H1 (cell line): Measurements from ENCODE around the gene SYMPK. TPM values are rescaled to one million over a fixed set of nuclear protein-coding genes. Genes with fewer than 3 reads are reported as not detected.

Experiments
- CTCF ChIA-PET: fragments of 300-600 bp; sonication (Branson Sonifier 250); formaldehyde crosslinking; loops from one replicate; lab custom pipeline; 2021; ENCODE audit not compliant: partially characterized antibody; lab: Charles Lee
- POLR2A ChIA-PET: fragments of 300-600 bp; sonication (Branson Sonifier 250); formaldehyde crosslinking; loops from one replicate; lab custom pipeline; 2021; ENCODE audit warnings: inconsistent platforms; ENCODE audit not compliant: partially characterized antibody; lab: Charles Lee
- DNase-seq, 2 experiments: peaks; one replicate each; pipeline versions ENCODE4 v3.0.0 to v3.0.0-alpha.2; 2010 to 2022; ENCODE audit warnings: low spot score in 2 of 2, low read depth in 1 of 2, mixed read lengths in 1 of 2
- FAIRE-seq: peaks from 2 replicates; lab custom pipeline; 2011; peaks lifted over from hg19 to GRCh38; lab: Jason Lieb, UNC
- H2AFZ ChIP-seq: 2 replicates; pipeline ENCODE4 v1.8.1; 2012; ENCODE audit warnings: low read length, inconsistent platforms
- H2AK5ac ChIP-seq: 2 replicates; pipeline ENCODE4 v1.6.1; 2013; ENCODE audit warnings: low read depth, low read length
- H2BK120ac ChIP-seq: replicated peaks from 2 replicates; pipeline ENCODE3; 2013; ENCODE audit warnings: low read depth, low read length, inconsistent platforms
- H2BK12ac ChIP-seq: 2 replicates; pipeline ENCODE4 v1.6.1; 2013; ENCODE audit warnings: low read depth, low read length
- H2BK15ac ChIP-seq: 2 replicates; pipeline ENCODE4 v1.6.1; 2013; ENCODE audit warnings: low read length
- H2BK20ac ChIP-seq: 2 replicates; pipeline ENCODE4 v1.6.1; 2013; ENCODE audit warnings: low read length
- H2BK5ac ChIP-seq: 2 replicates; pipeline ENCODE4 v1.6.1; 2013; ENCODE audit warnings: low read depth, low read length
- H3K14ac ChIP-seq: 2 replicates; pipeline ENCODE4 v1.6.1; 2013; ENCODE audit warnings: inconsistent platforms; ENCODE audit not compliant: insufficient read length
- H3K18ac ChIP-seq: 2 replicates; pipeline ENCODE4 v1.6.1; 2013; ENCODE audit warnings: low read length; ENCODE audit errors: extremely low read depth
- H3K23ac ChIP-seq: 2 replicates; pipeline ENCODE4 v1.6.1; 2013; ENCODE audit warnings: inconsistent platforms; ENCODE audit not compliant: insufficient read length
- H3K23me2 ChIP-seq: 2 replicates; pipeline ENCODE4 v1.6.1; 2013; ENCODE audit warnings: low read depth, low read length
- H3K27ac ChIP-seq: 2 replicates; pipeline ENCODE4 v1.6.1; 2011; ENCODE audit warnings: low read depth, low read length, inconsistent platforms
- H3K27me3 ChIP-seq, 4 experiments: replicated peaks in 1 of 4; 1 replicate in 1 of 4; 2 replicates in 3 of 4; pipeline versions ENCODE4 v1.6.1 to v1.8.1; 2011 to 2013; ENCODE audit warnings: low read length in 3 of 4, mild to moderate bottlenecking in 3 of 4, inconsistent platforms in 2 of 4, mixed read lengths in 2 of 4, moderate library complexity in 1 of 4; ENCODE audit not compliant: control insufficient read depth in 3 of 4, insufficient read depth in 3 of 4; ENCODE audit errors: extremely low read depth in 1 of 4
- H3K36me3 ChIP-seq, 4 experiments: 2 replicates each; pipeline versions ENCODE4 v1.6.1 to v1.8.1; 2011 to 2013; ENCODE audit warnings: mild to moderate bottlenecking in 4 of 4, low read length in 3 of 4, moderate library complexity in 2 of 4, control low read depth in 1 of 4, inconsistent platforms in 1 of 4; ENCODE audit not compliant: insufficient read depth in 4 of 4, control insufficient read depth in 2 of 4
- H3K4ac ChIP-seq: replicated peaks from 2 replicates; pipeline ENCODE3; 2013; ENCODE audit warnings: low read length, low read depth, mixed read lengths, inconsistent platforms; ENCODE audit not compliant: insufficient read length
- H3K4me1 ChIP-seq, 4 experiments: replicated peaks in 1 of 4; 1 replicate in 1 of 4; 2 replicates in 3 of 4; pipeline versions ENCODE4 v1.6.1 to v1.8.1; 2011 to 2013; ENCODE audit warnings: low read length in 3 of 4, inconsistent platforms in 2 of 4, mixed read lengths in 1 of 4; ENCODE audit not compliant: insufficient read depth in 4 of 4, control insufficient read depth in 3 of 4
- H3K4me2 ChIP-seq, 2 experiments: 2 replicates each; pipeline versions ENCODE4 v1.6.1 to v1.8.1; 2011 to 2013; ENCODE audit warnings: low read depth in 2 of 2, low read length in 2 of 2, control low read depth in 1 of 2, inconsistent platforms in 1 of 2, mild to moderate bottlenecking in 1 of 2; ENCODE audit not compliant: insufficient read depth in 1 of 2
- H3K4me3 ChIP-seq, 4 experiments: fragments of 200-600, 300-600 bp in 1 of 4; sonication (generic), shearing (Covaris generic), sonication (Bioruptor Twin) in 1 of 4; 2 replicates each; pipeline versions ENCODE4 v1.5.1 to v1.8.1; 2011 to 2016; ENCODE audit warnings: low read length in 4 of 4, low read depth in 3 of 4, control low read depth in 2 of 4, inconsistent platforms in 2 of 4, mild to moderate bottlenecking in 2 of 4, mixed read lengths in 1 of 4, moderate library complexity in 1 of 4; ENCODE audit not compliant: insufficient read depth in 2 of 4; ENCODE audit errors: extremely low read depth in 1 of 4
- H3K56ac ChIP-seq: replicated peaks from 2 replicates; pipeline ENCODE3; 2013; ENCODE audit warnings: low read depth, mild to moderate bottlenecking, mixed read lengths, low read length, inconsistent platforms; ENCODE audit not compliant: insufficient read length
- H3K79me1 ChIP-seq: 2 replicates; pipeline ENCODE4 v1.6.1; 2013; ENCODE audit warnings: low read depth, low read length, control low read depth
- H3K79me2 ChIP-seq, 2 experiments: 2 replicates each; pipeline versions ENCODE4 v1.6.1 to v1.8.1; 2012 to 2013; ENCODE audit warnings: low read length in 2 of 2, mild to moderate bottlenecking in 2 of 2, inconsistent platforms in 1 of 2; ENCODE audit not compliant: insufficient read depth in 2 of 2, control insufficient read depth in 1 of 2
- H3K9ac ChIP-seq, 4 experiments: replicated peaks in 1 of 4; 1 replicate in 1 of 4; 2 replicates in 3 of 4; pipeline versions ENCODE4 v1.6.1 to v1.8.1; 2011 to 2013; ENCODE audit warnings: low read depth in 3 of 4, low read length in 3 of 4, control low read depth in 2 of 4, mild to moderate bottlenecking in 2 of 4, moderate library complexity in 2 of 4, inconsistent platforms in 1 of 4; ENCODE audit errors: extremely low read depth in 1 of 4
- H3K9me3 ChIP-seq, 2 experiments: 2 replicates each; pipeline versions ENCODE4 v1.6.1 to v1.8.1; 2012 to 2013; ENCODE audit warnings: mild to moderate bottlenecking in 2 of 2, moderate library complexity in 2 of 2, control low read depth in 1 of 2, inconsistent platforms in 1 of 2, low read depth in 1 of 2, low read length in 1 of 2, mixed read lengths in 1 of 2; ENCODE audit not compliant: insufficient read depth in 2 of 2
- H4K20me1 ChIP-seq, 2 experiments: replicated peaks in 1 of 2; 2 replicates each; pipeline versions ENCODE3 to v1.8.1; 2011 to 2013; ENCODE audit warnings: inconsistent platforms in 2 of 2, low read length in 2 of 2, mild to moderate bottlenecking in 1 of 2; ENCODE audit not compliant: insufficient read depth in 2 of 2, control insufficient read depth in 1 of 2
- H4K5ac ChIP-seq: 2 replicates; pipeline ENCODE4 v1.6.1; 2013; ENCODE audit warnings: low read length, low read depth, mixed read lengths, inconsistent platforms; ENCODE audit not compliant: insufficient read length
- H4K8ac ChIP-seq: 2 replicates; pipeline ENCODE4 v1.8.0; 2013; ENCODE audit warnings: mild to moderate bottlenecking, moderate library complexity, low read length, inconsistent platforms; ENCODE audit not compliant: insufficient read depth; ENCODE audit errors: extremely low read depth
- H4K91ac ChIP-seq: replicated peaks from 2 replicates; pipeline ENCODE3; 2013; ENCODE audit warnings: low read length, mixed read lengths, inconsistent platforms; ENCODE audit not compliant: insufficient read length
- BCL11A ChIP-seq, 2 experiments: IDR thresholded peaks; one replicate each; pipeline ENCODE4 v1.6.1; 2011; ENCODE audit warnings: low read depth in 2 of 2, low read length in 2 of 2, mild to moderate bottlenecking in 2 of 2
- FOSL1 ChIP-seq: IDR thresholded peaks from 2 replicates; pipeline ENCODE4 v1.6.1; 2011; ENCODE audit warnings: mild to moderate bottlenecking, low read depth, low read length, moderate library complexity; ENCODE audit not compliant: insufficient read depth
- HDAC6 ChIP-seq: IDR thresholded peaks from one replicate; pipeline ENCODE4 v1.7.1; 2012; ENCODE audit warnings: low read depth, mild to moderate bottlenecking, inconsistent platforms, low read length, moderate library complexity
- JUND ChIP-seq: IDR thresholded peaks from 2 replicates; pipeline ENCODE4 v1.6.1; 2011; ENCODE audit warnings: mild to moderate bottlenecking, improper control_type of control experiment, low read length
- KDM5A ChIP-seq: fragments of 200-600 bp; IDR thresholded peaks from 2 replicates; pipeline ENCODE4 v1.7.1; 2012; ENCODE audit warnings: mild to moderate bottlenecking, low read length, inconsistent platforms, mixed read lengths
- NANOG ChIP-seq: IDR thresholded peaks from 2 replicates; pipeline ENCODE4 v1.6.1; 2011; ENCODE audit warnings: low read length, low read depth, mild to moderate bottlenecking, inconsistent platforms; ENCODE audit not compliant: insufficient read depth, poor library complexity, severe bottlenecking
- POLR2A ChIP-seq, 2 experiments: IDR thresholded peaks; 1 replicate in 1 of 2; 2 replicates in 1 of 2; pipeline ENCODE4 v1.6.1; 2011; ENCODE audit warnings: low read depth in 2 of 2, low read length in 2 of 2, mild to moderate bottlenecking in 2 of 2; ENCODE audit errors: control extremely low read depth in 1 of 2
- POLR2AphosphoS5 ChIP-seq: IDR thresholded peaks from 2 replicates; pipeline ENCODE4 v1.6.1; 2011; ENCODE audit warnings: low read depth, low read length
- SP1 ChIP-seq: IDR thresholded peaks from 2 replicates; pipeline ENCODE4 v1.6.1; 2011; ENCODE audit warnings: low read depth, low read length
- USF2 ChIP-seq: IDR thresholded peaks from 2 replicates; pipeline ENCODE4 v1.6.1; 2011; ENCODE audit warnings: low read length, improper control_type of control experiment
- ZNF274 ChIP-seq: IDR thresholded peaks from 2 replicates; pipeline ENCODE4 v1.7.0; 2012; ENCODE audit warnings: low read length, borderline replicate concordance; ENCODE audit errors: extremely low read depth
- WGBS, 2 experiments: shearing (Covaris generic) in 1 of 2; methylation state at CpG; one replicate each; pipeline versions ENCODE4 v1.1.6 to v1.1.7; 2013 to 2015; ENCODE audit warnings: low lambda C conversion rate in 2 of 2, mixed read lengths in 2 of 2, inconsistent platforms in 1 of 2, low coverage in 1 of 2, missing lambda C conversion rate in 1 of 2; ENCODE audit not compliant: insufficient replicate concordance in 2 of 2, insufficient coverage in 1 of 2, insufficient read length in 1 of 2; ENCODE audit errors: extremely low coverage in 1 of 2, missing lambda C conversion rate in 1 of 2; 5-methylcytosine and 5-hydroxymethylcytosine counted together
- polyA plus RNA-seq, 7 experiments: library from polyadenylated mRNA; depleted of rRNA in 3 of 7; stranded (reverse) in 5 of 7; unstranded in 2 of 7; fragments of >200 nt in 5 of 7; fragments of 200-250 nt in 2 of 7; gene quantifications; 1 replicate in 5 of 7; 2 replicates in 1 of 7; 4 replicates in 1 of 7; pipeline versions ENCODE4 v1.2.1 to v1.2.3, GENCODE V29; 2011 to 2013; ENCODE audit warnings: missing spikeins in 2 of 7, mixed read lengths in 2 of 7
- total RNA-seq: library from RNA; stranded (reverse); fragmentation: NEBNext Ultra II Directional; extraction: Animal tissue kit (Norgen Biotek cat#: 25700); gene quantifications from 2 replicates; pipeline ENCODE4 v1.2.1, GENCODE V29; 2021

The SYMPK gene
- total and polyA plus RNA-seq, 2 of the 8 experiments (the other 6 are each of a cell fraction or from before 2014, with no cell fraction given) = 93.6 to 99.5 TPM

- no peak overlapping the region for H2BK5ac ChIP-seq
- H4K8ac ChIP-seq = peak overlapping the region; percentile 28; the same call in 1 of the 2 replicates
- H4K91ac ChIP-seq = no peak overlapping the region
- peaks cover 0 to 7% (median 0%) of the 10 kb centered on the region in 4 experiments; a peak in 1 of 8 replicates for H3K36me3 ChIP-seq
- POLR2A ChIA-PET = interaction anchor here (1.0 to 9.8 kb wide), 3 partner anchors 16 to 91 kb away, joined by 4 to 277 read pairs (median 9); partner anchors contain the start of genes DMWD, FOXA3 and SYMPK
- no peak overlapping the region for H2BK12ac ChIP-seq
- H3K4ac ChIP-seq = no peak overlapping the region
- H3K9ac ChIP-seq = no peak overlapping the region
- no peak overlapping the region for H2BK15ac ChIP-seq
- 0 out of 2 replicates have a peak, but pooled peaks cover 2% of the 10 kb centered on the region for H3K79me1 ChIP-seq
- 92% methylated on average over 49 of the region's 57 CpGs; no CpG with 5 or more reads in 1 of the 2 experiments for WGBS, 2 experiments
- CTCF ChIA-PET = interaction anchor here (0.6 to 10.7 kb wide), 10 partner anchors 9 to 194 kb away, joined by 3 to 208 read pairs (median 4); partner anchors contain the start of genes FOXA3, MYPOP and SYMPK
- H3K56ac ChIP-seq = no peak overlapping the region
- H2BK120ac ChIP-seq = no peak overlapping the region
- peaks cover 3 to 12% of the 10 kb centered on the region in 2 experiments for H4K20me1 ChIP-seq
- no peak overlapping the region for H4K5ac ChIP-seq
- H3K9me3 ChIP-seq = no peaks in the 10 kb centered on the region
- H2AFZ ChIP-seq = no peak overlapping the region
- no peak for FAIRE-seq
- peak overlapping the region; percentile 49 to 76; a peak in 2 of 4 replicates for H3K4me2 ChIP-seq
- H3K27me3 ChIP-seq = no peaks in the 10 kb centered on the region
- no peak overlapping the region for H3K27ac ChIP-seq
- H3K14ac ChIP-seq = no peak overlapping the region
- peaks cover 11% of the 10 kb centered on the region; the same call in 1 of the 2 replicates for H3K23me2 ChIP-seq
- 0 out of 8 replicates have a peak overlapping the region, but pooled peaks of 1 of the 4 experiments have one; percentile 80 for H3K4me3 ChIP-seq
- H2AK5ac ChIP-seq = no peak overlapping the region
- H3K18ac ChIP-seq = no peak overlapping the region
- no peak overlapping the region for H3K23ac ChIP-seq
- H3K79me2 ChIP-seq = no peaks in the 10 kb centered on the region; a peak in 1 of 4 replicates
- DNase-seq = no peak
- no peak overlapping the region for H2BK20ac ChIP-seq
- peaks cover 6 to 28% (median 18%) of the 10 kb centered on the region in 4 experiments for H3K4me1 ChIP-seq
- TF ChIP-seq HDAC6 = no peak
- TF ChIP-seq POLR2AphosphoS5 = no peak
- TF ChIP-seq ZNF274 = no peak
- TF ChIP-seq BCL11A (IDR thresholded peaks at IDR 0.05; ENCODE audit: low read depth in 2 of 2, low read length in 2 of 2) = no peak
- no peak for TF ChIP-seq USF2
- TF ChIP-seq KDM5A = no peak
- no peak for TF ChIP-seq POLR2A (IDR thresholded peaks at IDR 0.05; ENCODE audit: control extremely low read depth in 1 of 2, low read depth in 2 of 2, low read length in 2 of 2)
- no peak for TF ChIP-seq FOSL1
- no peak for TF ChIP-seq SP1
- TF ChIP-seq NANOG = no peak
- TF ChIP-seq JUND = no peak
These were observed 21.1 kb upstream of the SYMPK start for GRCh38 chr19:45883881-45884681.
